ENCODE results near the gene AUTS2.

- TF ChIP-seq GATA2 (IDR thresholded peaks at IDR 0.05; ENCODE audit: low read depth, low read length) (no peak), GATA3 (IDR thresholded peaks at IDR 0.05; ENCODE audit: low read depth, low read length) (no peak)
Observed at GRCh38 chr7:69696686-69697685, 98.7 kb downstream of the AUTS2 start.
